Nephron progenitor cell (in vitro differentiated cells): ENCODE measurements around the gene SOCS7.

Experiments used
- DNase-seq: peaks from one replicate; pipeline ENCODE4 v3.0.0; 2021
- H3K27ac Mint-ChIP-seq: 2 replicates; pipeline ENCODE4 v1.8.0; 2021; ENCODE audit warnings: mild to moderate bottlenecking, moderate library complexity, mixed read lengths
- H3K27me3 Mint-ChIP-seq: 2 replicates; pipeline ENCODE4 v1.8.0; 2021; ENCODE audit warnings: mild to moderate bottlenecking, low read depth, mixed read lengths; ENCODE audit not compliant: poor library complexity
- H3K36me3 Mint-ChIP-seq: 2 replicates; pipeline ENCODE4 v1.8.0; 2021; ENCODE audit warnings: low read depth, mixed read lengths
- H3K4me1 Mint-ChIP-seq: 2 replicates; pipeline ENCODE4 v1.8.0; 2021; ENCODE audit warnings: mixed read lengths
- H3K4me3 Mint-ChIP-seq: 2 replicates; pipeline ENCODE4 v1.8.0; 2021; ENCODE audit warnings: mild to moderate bottlenecking, moderate library complexity, mixed read lengths
- H3K9me3 Mint-ChIP-seq: 2 replicates; pipeline ENCODE4 v1.8.0; 2021; ENCODE audit warnings: mild to moderate bottlenecking, moderate library complexity, mixed read lengths
- CTCF ChIP-seq: fragments of 200-600 bp; sonication (generic); IDR thresholded peaks from 2 replicates; pipeline ENCODE4 v1.5.0; 2021; ENCODE audit warnings: antibody characterized with exemption

SOCS7 gene

GRCh38 chr17:38417210-38417951 is 65.7 kb downstream of the SOCS7 start:
- Mint-ChIP-seq H3K9me3 (no peaks in the 10 kb centered on the region), H3K4me3 (no peak overlapping the region), H3K27me3 (peaks cover 65% of the 10 kb centered on the region), H3K4me1 (peaks cover 49% of the 10 kb centered on the region), H3K36me3 (no peaks in the 10 kb centered on the region), H3K27ac (no peak overlapping the region)
- no peak for DNase-seq
- TF ChIP-seq CTCF: no peak

- Mint-ChIP-seq H3K27ac (no peak overlapping the region), H3K4me3 (peak overlapping the region; percentile 84), H3K27me3 (peaks cover 71% of the 10 kb centered on the region), H3K9me3 (no peaks in the 10 kb centered on the region), H3K36me3 (no peaks in the 10 kb centered on the region), H3K4me1 (peaks cover 50% of the 10 kb centered on the region)
- TF ChIP-seq CTCF: no peak
- DNase-seq: no peak
Observed at GRCh38 chr17:38418062-38418692, 66.5 kb downstream of the SOCS7 start.

GRCh38 chr17:38418693-38419507 is 67.3 kb downstream of the SOCS7 start:
- peaks cover 72% of the 10 kb centered on the region for H3K27me3 Mint-ChIP-seq
- peaks cover 50% of the 10 kb centered on the region for H3K4me1 Mint-ChIP-seq
- no peaks in the 10 kb centered on the region for H3K9me3 Mint-ChIP-seq
- peak; percentile 61 for DNase-seq
- H3K4me3 Mint-ChIP-seq: peak overlapping the region; percentile 84
- TF ChIP-seq CTCF: no peak
- no peak overlapping the region for H3K27ac Mint-ChIP-seq
- H3K36me3 Mint-ChIP-seq: no peaks in the 10 kb centered on the region

GRCh38 chr17:38419508-38419981 is 67.9 kb downstream of the SOCS7 start:
- Mint-ChIP-seq H3K4me3 (peak overlapping the region; percentile 78), H3K9me3 (no peaks in the 10 kb centered on the region), H3K27me3 (peaks cover 73% of the 10 kb centered on the region), H3K36me3 (no peaks in the 10 kb centered on the region), H3K4me1 (peaks cover 48% of the 10 kb centered on the region), H3K27ac (no peak overlapping the region)
- no peak for DNase-seq
- TF ChIP-seq CTCF: no peak

- no peak for DNase-seq
- H3K27me3 Mint-ChIP-seq: peaks cover 78% of the 10 kb centered on the region
- no peaks in the 10 kb centered on the region for H3K36me3 Mint-ChIP-seq
- no peak overlapping the region for H3K27ac Mint-ChIP-seq
- no peak overlapping the region for H3K4me3 Mint-ChIP-seq
- no peaks in the 10 kb centered on the region for H3K9me3 Mint-ChIP-seq
- H3K4me1 Mint-ChIP-seq: peaks cover 49% of the 10 kb centered on the region
- TF ChIP-seq CTCF: no peak
Observed at GRCh38 chr17:38420518-38420917, 68.9 kb downstream of the SOCS7 start.
